HepG2 (cell line): Measurements from ENCODE around the gene CNKSR3. TPM values are rescaled to one million over a fixed set of nuclear protein-coding genes. Genes with fewer than 3 reads are reported as not detected.

Experiments used
- ATAC-seq: fragments of 200-7000 bp; cut with Tn5 transposase; 3 replicates; pipeline ENCODE4 v1.9.1; 2020; ENCODE audit warnings: mild to moderate bottlenecking, moderate library complexity
- BruUV-seq: library from RNA; stranded (reverse); fragments of 400-500 nt; replicated peaks from 2 replicates; lab custom pipeline; 2021; lab: Mats Ljungman, UMichigan
- CTCF ChIA-PET: fragments of 300-600 bp; formaldehyde crosslinking; extraction: SDS; loops from one replicate; lab custom pipeline; 2021; ENCODE audit warnings: low total read pairs, inconsistent platforms, low intra/inter-chr PET ratio; lab: Yijun Ruan, JAX
- POLR2A ChIA-PET: fragments of 350-600 bp; sonication (Branson Sonifier 250); formaldehyde crosslinking; loops from one replicate; lab custom pipeline; 2020; ENCODE audit warnings: antibody characterized with exemption, inconsistent platforms; lab: Yijun Ruan, JAX
- DNase-seq: peaks from one replicate; pipeline ENCODE4 v3.0.0-alpha.2; 2015; ENCODE audit warnings: low spot score
- FAIRE-seq: peaks from 3 replicates; lab custom pipeline; 2011; peaks lifted over from hg19 to GRCh38; lab: Jason Lieb, UNC
- H2AFZ ChIP-seq: one replicate; pipeline ENCODE4 v1.6.1; 2011; ENCODE audit warnings: low read length, inconsistent platforms
- H3K27ac ChIP-seq: fragments of 300-600 bp; 3 replicates; pipeline ENCODE4 v1.8.0; 2011; ENCODE audit warnings: mixed run types, mild to moderate bottlenecking, mixed read lengths, low read length, inconsistent platforms; ENCODE audit not compliant: insufficient read depth; ENCODE audit errors: extremely low read length
- H3K27me3 ChIP-seq, 2 experiments: fragments of 200-600 bp in 1 of 2; 2 replicates in 1 of 2; 3 replicates in 1 of 2; pipeline versions ENCODE4 v1.6.0 to v1.8.0; 2011; ENCODE audit warnings: low read length in 2 of 2, mild to moderate bottlenecking in 2 of 2, moderate library complexity in 2 of 2, inconsistent platforms in 1 of 2; ENCODE audit not compliant: insufficient read depth in 2 of 2, control insufficient read depth in 1 of 2
- H3K36me3 ChIP-seq, 2 experiments: fragments of 200-600 bp in 1 of 2; replicated peaks in 1 of 2; 2 replicates in 1 of 2; 3 replicates in 1 of 2; pipeline versions ENCODE4 v1.5.1 to v1.8.0; 2011; ENCODE audit warnings: low read length in 2 of 2, inconsistent platforms in 1 of 2; ENCODE audit not compliant: insufficient read depth in 2 of 2, control insufficient read depth in 1 of 2
- H3K4me1 ChIP-seq: 2 replicates; pipeline ENCODE4 v1.5.1; 2012; ENCODE audit warnings: low read length, inconsistent platforms; ENCODE audit not compliant: insufficient read depth
- H3K4me2 ChIP-seq: 2 replicates; pipeline ENCODE4 v1.6.0; 2011; ENCODE audit warnings: low read depth, low read length, inconsistent platforms
- H3K4me3 ChIP-seq, 3 experiments: fragments of 200-600 bp in 1 of 3; sonication (generic), shearing (Covaris generic) in 1 of 3; replicated peaks in 1 of 3; 2 replicates each; pipeline ENCODE4 v1.5.1; 2011 to 2016; ENCODE audit warnings: low read length in 3 of 3, inconsistent platforms in 2 of 3, low read depth in 2 of 3, mild to moderate bottlenecking in 2 of 3, control low read depth in 1 of 3, mixed read lengths in 1 of 3; ENCODE audit not compliant: insufficient read depth in 1 of 3
- H3K79me2 ChIP-seq: one replicate; pipeline ENCODE4 v1.6.1; 2011; ENCODE audit warnings: low read length, inconsistent platforms; ENCODE audit not compliant: insufficient read depth
- H3K9ac ChIP-seq: 2 replicates; pipeline ENCODE4 v1.6.0; 2011; ENCODE audit warnings: mild to moderate bottlenecking, low read depth, low read length, inconsistent platforms; ENCODE audit not compliant: insufficient read depth
- H3K9me3 ChIP-seq: 2 replicates; pipeline ENCODE4 v1.5.1; 2012; ENCODE audit warnings: mild to moderate bottlenecking, low read length
- H4K20me1 ChIP-seq: 2 replicates; pipeline ENCODE4 v1.6.0; 2011; ENCODE audit warnings: inconsistent platforms, mild to moderate bottlenecking, low read length, moderate library complexity; ENCODE audit not compliant: insufficient read depth
- HES4 ChIP-seq: sonication (generic); formaldehyde crosslinking; IDR thresholded peaks from 2 replicates; pipeline ENCODE4 v1.9.0; 2021; ENCODE audit warnings: mild to moderate bottlenecking, missing genetic modification reagents, borderline replicate concordance
- MAX ChIP-seq: IDR thresholded peaks from 2 replicates; pipeline ENCODE4 v1.6.1; 2012; ENCODE audit warnings: inconsistent platforms
- PCBP2 ChIP-seq: fragments of 200-400 bp; formaldehyde crosslinking; optimal IDR thresholded peaks from 2 replicates; pipeline ENCODE3; 2018; ENCODE audit warnings: low read length, low read depth; ENCODE audit not compliant: poor library complexity, severe bottlenecking
- SIN3B ChIP-seq: fragments of 150-350 bp; IDR thresholded peaks from 2 replicates; pipeline ENCODE4 v1.6.1; 2014; ENCODE audit warnings: low read length
- YY1 ChIP-seq: IDR thresholded peaks from 2 replicates; pipeline ENCODE4 v1.6.1; 2011; ENCODE audit warnings: low read length, low read depth, moderate library complexity, mild to moderate bottlenecking; ENCODE audit not compliant: insufficient read depth, insufficient replicate concordance
- ZBED4 ChIP-seq: sonication (generic); formaldehyde crosslinking; IDR thresholded peaks from 2 replicates; pipeline ENCODE4 v1.4.0; 2020; ENCODE audit warnings: missing genetic modification reagents, borderline replicate concordance
- ZBTB33 ChIP-seq: sonication (generic); formaldehyde crosslinking; IDR thresholded peaks from 2 replicates; pipeline ENCODE4 v1.4.0; 2020; ENCODE audit warnings: missing genetic modification reagents
- ZBTB37 ChIP-seq: sonication (generic); formaldehyde crosslinking; IDR thresholded peaks from 2 replicates; pipeline ENCODE4 v1.4.0; 2020; ENCODE audit warnings: mild to moderate bottlenecking, missing genetic modification reagents
- ZNF264 ChIP-seq: sonication (generic); formaldehyde crosslinking; IDR thresholded peaks from 2 replicates; pipeline ENCODE4 v1.4.0; 2020; ENCODE audit warnings: missing genetic modification reagents
- WGBS: methylation state at CpG from one replicate; pipeline ENCODE4 v1.1.6; 2017; ENCODE audit warnings: low lambda C conversion rate; 5-methylcytosine and 5-hydroxymethylcytosine counted together
- in situ Hi-C: cut with HindIII; loops from 2 replicates; pipeline ENCODE4 v1.10.0; 2017; ENCODE audit warnings: low pct_unique_long_range_greater_than_20kb; ENCODE audit not compliant: extremely low pct_ligation_motif_present
- intact Hi-C: fragments of 100-400 bp; cut with micrococcal nuclease; formaldehyde crosslinking; loops from one replicate; pipeline ENCODE4 v1.10.0; 2022; ENCODE audit not compliant: unreplicated experiment
- polyA plus RNA-seq, 8 experiments: library from polyadenylated mRNA; depleted of rRNA in 3 of 8; stranded (reverse) in 7 of 8; unstranded in 1 of 8; fragments of >200 nt; fragmentation: Illumina TruSeq in 4 of 8; extraction: Trizol in 4 of 8; gene quantifications; 2 replicates each; pipeline versions ENCODE4 v1.2.1 to v1.2.3, GENCODE V29; 2011 to 2016; ENCODE audit warnings: low read depth in 4 of 8, missing spikeins in 1 of 8, mixed read lengths in 1 of 8; ENCODE audit not compliant: insufficient read depth in 1 of 8
- total RNA-seq, 5 experiments: library from RNA; depleted of rRNA; stranded (reverse); fragments of >200 nt; fragmentation: Illumina TruSeq; extraction: Trizol; gene quantifications; 2 replicates each; pipeline ENCODE4 v1.2.3, GENCODE V29; 2016; ENCODE audit warnings: low read depth in 1 of 5

Gene CNKSR3
- total and polyA plus RNA-seq, 2 of the 13 experiments (the other 11 are each of a cell fraction or from before 2014, with no cell fraction given) = 9.2 to 38.6 TPM

- Histone ChIP-seq H4K20me1 (no peaks in the 10 kb centered on the region), H3K4me2 (no peak overlapping the region), H3K4me3 (no peak overlapping the region), H3K9me3 (no peaks in the 10 kb centered on the region), H3K27ac (no peak overlapping the region), H3K27me3 (no peaks in the 10 kb centered on the region), H3K79me2 (no peaks in the 10 kb centered on the region), H3K36me3 (no peaks in the 10 kb centered on the region), H3K9ac (no peak overlapping the region), H3K4me1 (no peaks in the 10 kb centered on the region), H2AFZ (no peak overlapping the region)
- intact Hi-C loops (no loop called here), in situ Hi-C loops (no loop called here)
- DNase-seq (no peak), FAIRE-seq (no peak), ATAC-seq (no peak)
- CTCF ChIA-PET = no interaction called here
- peak; percentile 77; the same call in 1 of the 2 replicates for TF ChIP-seq ZBTB33
- TF ChIP-seq HES4 = no peak
- BruUV-seq = no TSS peak
- 40% methylated on average over 3 of the region's 3 CpGs for WGBS
- POLR2A ChIA-PET = no interaction called here
These were observed 17.9 kb upstream of the CNKSR3 start for GRCh38 chr6:154528310-154528915.

GRCh38 chr6:154526996-154527395 is 16.5 kb upstream of the CNKSR3 start:
- FAIRE-seq (peak; percentile 15), ATAC-seq (no peak), DNase-seq (no peak)
- Histone ChIP-seq H2AFZ (no peak overlapping the region), H3K27me3 (no peaks in the 10 kb centered on the region), H3K79me2 (no peaks in the 10 kb centered on the region), H3K27ac (no peak overlapping the region), H3K4me1 (no peaks in the 10 kb centered on the region), H3K4me3 (no peak overlapping the region), H3K9me3 (no peaks in the 10 kb centered on the region), H3K36me3 (no peaks in the 10 kb centered on the region), H3K4me2 (no peak overlapping the region), H4K20me1 (no peaks in the 10 kb centered on the region), H3K9ac (no peak overlapping the region)
- BruUV-seq = no TSS peak
- in situ Hi-C loops (no loop called here), intact Hi-C loops (no loop called here)
- ChIA-PET POLR2A (no interaction called here), CTCF (no interaction called here)
- WGBS = 36% methylated on average over 1 of the region's 1 CpG
- TF ChIP-seq ZBED4 (no peak), SIN3B (no peak), YY1 (no peak), ZBTB37 (CRISPR knock-in tag) (no peak), MAX (no peak), PCBP2 (no peak), ZNF264 (CRISPR knock-in tag) (no peak)
